ENCODE results near the gene EHMT2.

Gene EHMT2

GRCh38 chr6:31830886-31831335, 66.6 kb downstream of the EHMT2 start:
- DNase-seq (ENCODE audit: low spot score) = no peak
- in situ Hi-C loops (cut with MboI; ENCODE audit: low pct_unique_long_range_greater_than_20kb, low sequenced_read_pairs, unreplicated experiment) = loop anchor here (5.0 kb wide), 1 partner anchor 149 kb away; the partner anchor contains the start of gene LY6G5C
- TF ChIP-seq, protein P1, sequence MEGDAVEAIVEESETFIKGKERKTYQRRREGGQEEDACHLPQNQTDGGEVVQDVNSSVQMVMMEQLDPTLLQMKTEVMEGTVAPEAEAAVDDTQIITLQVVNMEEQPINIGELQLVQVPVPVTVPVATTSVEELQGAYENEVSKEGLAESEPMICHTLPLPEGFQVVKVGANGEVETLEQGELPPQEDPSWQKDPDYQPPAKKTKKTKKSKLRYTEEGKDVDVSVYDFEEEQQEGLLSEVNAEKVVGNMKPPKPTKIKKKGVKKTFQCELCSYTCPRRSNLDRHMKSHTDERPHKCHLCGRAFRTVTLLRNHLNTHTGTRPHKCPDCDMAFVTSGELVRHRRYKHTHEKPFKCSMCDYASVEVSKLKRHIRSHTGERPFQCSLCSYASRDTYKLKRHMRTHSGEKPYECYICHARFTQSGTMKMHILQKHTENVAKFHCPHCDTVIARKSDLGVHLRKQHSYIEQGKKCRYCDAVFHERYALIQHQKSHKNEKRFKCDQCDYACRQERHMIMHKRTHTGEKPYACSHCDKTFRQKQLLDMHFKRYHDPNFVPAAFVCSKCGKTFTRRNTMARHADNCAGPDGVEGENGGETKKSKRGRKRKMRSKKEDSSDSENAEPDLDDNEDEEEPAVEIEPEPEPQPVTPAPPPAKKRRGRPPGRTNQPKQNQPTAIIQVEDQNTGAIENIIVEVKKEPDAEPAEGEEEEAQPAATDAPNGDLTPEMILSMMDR (IDR thresholded peaks at IDR 0.05; ENCODE audit: extremely low read depth, insufficient read depth, missing control alignments) = no peak

Data from GM13977 (cell line).